Lung microvascular endothelial cell (primary cell): ENCODE data around the gene MUCL1. TPM values are rescaled to one million over a fixed set of nuclear protein-coding genes. Genes with fewer than 3 reads are reported as not detected.
"Not testable (repeated sequence)": the region's sequence is repeated elsewhere in the genome, so short reads cannot be mapped to it uniquely, and the experiment has no call there.

Experiments used
- DNase-seq, 2 donors: peaks; one replicate each; pipeline versions ENCODE4 v3.0.0 to v3.0.0-alpha.2; 2010; ENCODE audit warnings: low read depth in 2 of 2
- total RNA-seq: library from RNA; depleted of rRNA; stranded (reverse); fragments of >200 nt; gene quantifications from 2 replicates; pipeline ENCODE4 v1.2.1, GENCODE V29; 2014

MUCL1 gene
- not detected in 2 replicates for total RNA-seq

GRCh38 chr12:54853933-54854538 is at the start of gene MUCL1:
Gene MUCL1 (plus strand): TSS chr12:54854516. CDS start chr12:54854583, 67 bp downstream.
- DNase-seq: peak; percentile 59 to 76

GRCh38 chr12:54821676-54822075 is 32.6 kb upstream of the MUCL1 start:
- DNase-seq: no peak

- DNase-seq: no peak
These were observed 29.9 kb upstream of the MUCL1 start for GRCh38 chr12:54824402-54824801.

- DNase-seq: no peak
These were observed 24.8 kb upstream of the MUCL1 start for GRCh38 chr12:54829511-54829910.

GRCh38 chr12:54830199-54830598 is 24.1 kb upstream of the MUCL1 start:
- no peak for DNase-seq

GRCh38 chr12:54831631-54832030 is 22.7 kb upstream of the MUCL1 start:
- DNase-seq: no peak

- no peak for DNase-seq
These were observed 14.0 kb upstream of the MUCL1 start for GRCh38 chr12:54840244-54840865.

- DNase-seq: no peak
These were observed 3.1 kb downstream of the MUCL1 start for GRCh38 chr12:54857406-54857805.

GRCh38 chr12:54858562-54858961 is 4.2 kb downstream of the MUCL1 start:
- DNase-seq: no peak

GRCh38 chr12:54859502-54859901 is 5.2 kb downstream of the MUCL1 start:
- DNase-seq: no peak

- DNase-seq: no peak
These were observed 7.6 kb downstream of the MUCL1 start for GRCh38 chr12:54861927-54862326.

- DNase-seq: no peak
These were observed 9.8 kb downstream of the MUCL1 start for GRCh38 chr12:54863948-54864618.

- no peak for DNase-seq
These were observed 11.5 kb downstream of the MUCL1 start for GRCh38 chr12:54865683-54866324.

GRCh38 chr12:54868690-54869089 is 14.4 kb downstream of the MUCL1 start:
- no peak for DNase-seq

GRCh38 chr12:54870048-54870447 is 15.7 kb downstream of the MUCL1 start:
- no peak for DNase-seq

- no peak for DNase-seq
These were observed 16.3 kb downstream of the MUCL1 start for GRCh38 chr12:54870617-54871016.

GRCh38 chr12:54879150-54879549 is 24.8 kb downstream of the MUCL1 start:
- no peak for DNase-seq

GRCh38 chr12:54879579-54879978 is 25.3 kb downstream of the MUCL1 start:
- no peak for DNase-seq

- DNase-seq: no peak
These were observed 27.8 kb downstream of the MUCL1 start for GRCh38 chr12:54882079-54882478.

- not testable (repeated sequence) for DNase-seq
These were observed 28.3 kb downstream of the MUCL1 start for GRCh38 chr12:54882597-54882996.

- DNase-seq: not testable (repeated sequence)
These were observed 34.1 kb downstream of the MUCL1 start for GRCh38 chr12:54888428-54888827.

GRCh38 chr12:54890339-54890738 is 36.0 kb downstream of the MUCL1 start:
- DNase-seq: no peak
